Measurements from ENCODE around the gene ZNF556. TPM values are rescaled to one million over a fixed set of nuclear protein-coding genes. Genes with fewer than 3 reads are reported as not detected.

The ZNF556 gene
- total RNA-seq, 1 experiment from 2014 or later: not detected

DNA sequence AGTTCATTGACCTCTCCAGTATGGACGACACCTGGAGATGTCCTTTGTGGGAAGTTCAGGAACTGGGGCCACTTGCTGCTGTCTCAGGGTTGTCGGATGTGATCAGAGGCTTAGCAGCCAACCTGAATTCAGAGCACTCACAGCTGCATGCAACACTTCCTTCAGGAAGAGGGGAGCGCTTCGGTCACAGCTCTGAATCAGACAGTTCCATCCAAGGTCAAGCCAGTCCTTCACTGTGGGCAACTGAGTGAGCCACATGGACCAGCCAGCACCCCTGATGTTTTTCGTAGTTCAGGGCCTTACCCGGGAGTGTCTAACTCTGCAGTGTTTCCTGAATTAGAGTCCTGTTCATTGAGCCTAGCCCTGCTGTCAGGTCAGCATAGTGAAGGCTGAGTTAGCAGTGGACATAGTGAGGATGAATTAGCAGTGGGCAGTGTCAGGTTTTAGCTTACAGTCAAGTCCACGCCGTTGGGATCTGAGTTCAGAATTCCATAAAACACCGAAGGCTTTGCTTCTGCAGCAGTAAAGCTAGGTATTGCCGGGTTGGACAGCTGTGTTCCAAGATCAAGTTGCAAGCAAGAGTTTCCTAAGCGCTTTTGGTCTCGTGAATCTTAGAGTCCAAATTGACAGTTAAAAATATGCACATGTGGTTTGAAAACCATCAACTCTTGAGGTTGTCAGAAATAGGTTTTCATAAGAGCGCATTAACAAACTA, 20.8 kb upstream of the ZNF556 start:
- intact Hi-C loops (cut with micrococcal nuclease; ENCODE audit: unreplicated experiment) (no loop called here), in situ Hi-C loops (cut with HindIII; ENCODE audit: low pct_unique_long_range_greater_than_20kb, low sequenced_read_pairs) (no loop called here)
- Histone ChIP-seq H3K27me3 (ENCODE audit: control insufficient read depth, insufficient read depth, low read length) (no peaks in the 10 kb centered on the region), H3K4me3 (ENCODE audit: low read depth in 2 of 2, low read length in 2 of 2) (no peak overlapping the region), H3K27ac (ENCODE audit: low read length) (no peak overlapping the region), H3K9me3 (ENCODE audit: control insufficient read depth, insufficient read depth, low read depth, low read length) (peaks cover 26% of the 10 kb centered on the region; the same call in 1 of the 2 replicates), H3K4me1 (ENCODE audit: control insufficient read depth, insufficient read depth, low read length) (no peaks in the 10 kb centered on the region; the same call in 1 of the 2 replicates), H3K36me3 (ENCODE audit: control insufficient read depth, insufficient read depth, low read length) (peaks cover under 1% of the 10 kb centered on the region)
- no peak for ATAC-seq
- ChIA-PET CTCF (no interaction called here), POLR2A (no interaction called here)
- DNase-seq (ENCODE audit: low read depth, low spot score): no peak
- no TSS peak for BruUV-seq (replicated peaks)
- no peak for TF ChIP-seq SIN3A (IDR thresholded peaks at IDR 0.05; ENCODE audit: borderline replicate concordance, insufficient read depth, low read depth, low read length)
- no peak for TF ChIP-seq POLR2AphosphoS5 (IDR thresholded peaks at IDR 0.05; ENCODE audit: low read depth, low read length)
- TF ChIP-seq, protein P1, sequence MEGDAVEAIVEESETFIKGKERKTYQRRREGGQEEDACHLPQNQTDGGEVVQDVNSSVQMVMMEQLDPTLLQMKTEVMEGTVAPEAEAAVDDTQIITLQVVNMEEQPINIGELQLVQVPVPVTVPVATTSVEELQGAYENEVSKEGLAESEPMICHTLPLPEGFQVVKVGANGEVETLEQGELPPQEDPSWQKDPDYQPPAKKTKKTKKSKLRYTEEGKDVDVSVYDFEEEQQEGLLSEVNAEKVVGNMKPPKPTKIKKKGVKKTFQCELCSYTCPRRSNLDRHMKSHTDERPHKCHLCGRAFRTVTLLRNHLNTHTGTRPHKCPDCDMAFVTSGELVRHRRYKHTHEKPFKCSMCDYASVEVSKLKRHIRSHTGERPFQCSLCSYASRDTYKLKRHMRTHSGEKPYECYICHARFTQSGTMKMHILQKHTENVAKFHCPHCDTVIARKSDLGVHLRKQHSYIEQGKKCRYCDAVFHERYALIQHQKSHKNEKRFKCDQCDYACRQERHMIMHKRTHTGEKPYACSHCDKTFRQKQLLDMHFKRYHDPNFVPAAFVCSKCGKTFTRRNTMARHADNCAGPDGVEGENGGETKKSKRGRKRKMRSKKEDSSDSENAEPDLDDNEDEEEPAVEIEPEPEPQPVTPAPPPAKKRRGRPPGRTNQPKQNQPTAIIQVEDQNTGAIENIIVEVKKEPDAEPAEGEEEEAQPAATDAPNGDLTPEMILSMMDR (IDR thresholded peaks at IDR 0.05): no peak
- no peak for TF ChIP-seq REST (IDR thresholded peaks at IDR 0.05; ENCODE audit: insufficient read depth in 1 of 2, low read depth in 2 of 2, low read length in 1 of 2)
- no peak for TF ChIP-seq TCF7L2 (IDR thresholded peaks at IDR 0.05; ENCODE audit: low read depth, low read length)

GRCh38 chr19:2847507-2847906, 19.6 kb upstream of the ZNF556 start:
- Histone ChIP-seq H3K4me1 (ENCODE audit: control insufficient read depth, insufficient read depth, low read length) (no peaks in the 10 kb centered on the region), H3K27ac (ENCODE audit: low read length) (no peak overlapping the region), H3K36me3 (ENCODE audit: control insufficient read depth, insufficient read depth, low read length) (peaks cover 5% of the 10 kb centered on the region), H3K4me3 (ENCODE audit: low read depth in 2 of 2, low read length in 2 of 2) (no peak overlapping the region), H3K27me3 (ENCODE audit: control insufficient read depth, insufficient read depth, low read length) (no peaks in the 10 kb centered on the region), H3K9me3 (ENCODE audit: control insufficient read depth, insufficient read depth, low read depth, low read length) (peaks cover 32% of the 10 kb centered on the region; the same call in 1 of the 2 replicates)
- TF ChIP-seq SIN3A (IDR thresholded peaks at IDR 0.05; ENCODE audit: borderline replicate concordance, insufficient read depth, low read depth, low read length) (no peak), REST (IDR thresholded peaks at IDR 0.05; ENCODE audit: insufficient read depth in 1 of 2, low read depth in 2 of 2, low read length in 1 of 2) (no peak), POLR2AphosphoS5 (IDR thresholded peaks at IDR 0.05; ENCODE audit: low read depth, low read length) (no peak), TCF7L2 (IDR thresholded peaks at IDR 0.05; ENCODE audit: low read depth, low read length) (no peak)
- TF ChIP-seq, protein P1 (IDR thresholded peaks at IDR 0.05): no peak
- intact Hi-C loops (cut with micrococcal nuclease; ENCODE audit: unreplicated experiment) (no loop called here), in situ Hi-C loops (cut with HindIII; ENCODE audit: low pct_unique_long_range_greater_than_20kb, low sequenced_read_pairs) (no loop called here)
- no TSS peak for BruUV-seq (replicated peaks)
- ATAC-seq: no peak
- no peak for DNase-seq (ENCODE audit: low read depth, low spot score)
- POLR2A ChIA-PET: interaction anchor here (0.6 kb wide), 1 partner anchor 32 kb away, joined by 3 read pairs; no protein-coding TSS in a partner anchor
- CTCF ChIA-PET: no interaction called here

Measured in Panc1 (cell line).